ENCODE results near the gene KLHL25. TPM values are rescaled to one million over a fixed set of nuclear protein-coding genes. Genes with fewer than 3 reads are reported as not detected.

The KLHL25 gene
- total and polyA plus RNA-seq, 8 donors, result 1.2 to 36.2 (median 5.8) TPM

GRCh38 chr15:85761635-85762034, 33.1 kb downstream of the KLHL25 start:
- intact Hi-C loops (cut with DNase I; ENCODE audit: low total_unique reads), result no loop called here
- 72 to 90% (median 83%) methylated on average over 9 of the region's 9 CpGs for WGBS, 5 donors
- Histone ChIP-seq H3K4me1 (peaks cover 11 to 71% (median 43%) of the 10 kb centered on the region in 4 donors), H3K4me3 (no peak overlapping the region), H3K27ac (peak overlapping the region in 4 of 5 donors; percentile 32 to 63 (median 55)), H3K27me3 (no peaks in the 10 kb centered on the region), H3K36me3 (peaks cover 7 to 42% (median 25%) of the 10 kb centered on the region in 4 donors), H3K9me3 (no peaks in the 10 kb centered on the region)
- TF ChIP-seq POLR2A (IDR thresholded peaks at IDR 0.05), result no peak
- no peak for TF ChIP-seq EP300 (IDR thresholded peaks at IDR 0.05)
- no peak for TF ChIP-seq CTCF (IDR thresholded peaks at IDR 0.05)
- no peak for TF ChIP-seq POLR2AphosphoS5 (IDR thresholded peaks at IDR 0.05)
- peak in 1 of 2 donors; percentile 74 for DNase-seq

- WGBS, 5 donors, result 88 to 91% (median 89%) methylated on average over 22 to 28 of the region's 28 CpGs
- no peak for DNase-seq
- H3K9me3 ChIP-seq, result no peaks in the 10 kb centered on the region
- H3K27me3 ChIP-seq, result no peaks in the 10 kb centered on the region
- H3K27ac ChIP-seq, result peak overlapping the region in 2 of 5 donors; percentile 55 to 63
- intact Hi-C loops (cut with DNase I; ENCODE audit: low total_unique reads), result no loop called here
- no peak overlapping the region for H3K4me3 ChIP-seq
- peaks cover 11 to 62% (median 39%) of the 10 kb centered on the region in 4 donors for H3K4me1 ChIP-seq
- TF ChIP-seq EP300 (IDR thresholded peaks at IDR 0.05), result no peak
- TF ChIP-seq CTCF (IDR thresholded peaks at IDR 0.05), result no peak
- TF ChIP-seq POLR2AphosphoS5 (IDR thresholded peaks at IDR 0.05), result no peak
- no peak for TF ChIP-seq POLR2A (IDR thresholded peaks at IDR 0.05)
- peaks cover 7 to 42% (median 25%) of the 10 kb centered on the region in 4 donors for H3K36me3 ChIP-seq
Observed at GRCh38 chr15:85760531-85761371, 34.0 kb downstream of the KLHL25 start.

GRCh38 chr15:85760049-85760448, 34.7 kb downstream of the KLHL25 start:
- Histone ChIP-seq H3K36me3 (peaks cover 7 to 42% (median 25%) of the 10 kb centered on the region in 4 donors), H3K27ac (no peak overlapping the region), H3K9me3 (no peaks in the 10 kb centered on the region), H3K27me3 (no peaks in the 10 kb centered on the region), H3K4me1 (peaks cover 12 to 68% (median 44%) of the 10 kb centered on the region in 4 donors), H3K4me3 (no peak overlapping the region)
- WGBS, 5 donors, result 89 to 100% (median 92%) methylated on average over 2 to 6 of the region's 6 CpGs
- TF ChIP-seq POLR2A (IDR thresholded peaks at IDR 0.05) (no peak), CTCF (IDR thresholded peaks at IDR 0.05) (no peak), POLR2AphosphoS5 (IDR thresholded peaks at IDR 0.05) (no peak), EP300 (IDR thresholded peaks at IDR 0.05) (no peak)
- intact Hi-C loops (cut with DNase I; ENCODE audit: low total_unique reads), result no loop called here
- no peak for DNase-seq

- Histone ChIP-seq H3K36me3 (peaks cover 7 to 42% (median 25%) of the 10 kb centered on the region in 4 donors), H3K4me3 (no peak overlapping the region), H3K27ac (no peak overlapping the region), H3K9me3 (no peaks in the 10 kb centered on the region), H3K27me3 (no peaks in the 10 kb centered on the region), H3K4me1 (peaks cover 14 to 68% (median 46%) of the 10 kb centered on the region in 4 donors)
- intact Hi-C loops (cut with DNase I; ENCODE audit: low total_unique reads), result no loop called here
- TF ChIP-seq CTCF (IDR thresholded peaks at IDR 0.05) (no peak), EP300 (IDR thresholded peaks at IDR 0.05) (no peak), POLR2A (IDR thresholded peaks at IDR 0.05) (no peak), POLR2AphosphoS5 (IDR thresholded peaks at IDR 0.05) (no peak)
- DNase-seq, result peak in 1 of 2 donors; percentile 66
- WGBS, 5 donors, result 33 to 48% (median 43%) methylated on average over 9 to 13 of the region's 13 CpGs
Observed at GRCh38 chr15:85759376-85759775, 35.3 kb downstream of the KLHL25 start.

Data from stomach (tissue), 9 donors.